ENCODE results near the gene RCOR3. TPM values are rescaled to one million over a fixed set of nuclear protein-coding genes. Genes with fewer than 3 reads are reported as not detected.

RCOR3 gene
- total RNA-seq, 1 donor from 2014 or later: 44.8 TPM

DNA sequence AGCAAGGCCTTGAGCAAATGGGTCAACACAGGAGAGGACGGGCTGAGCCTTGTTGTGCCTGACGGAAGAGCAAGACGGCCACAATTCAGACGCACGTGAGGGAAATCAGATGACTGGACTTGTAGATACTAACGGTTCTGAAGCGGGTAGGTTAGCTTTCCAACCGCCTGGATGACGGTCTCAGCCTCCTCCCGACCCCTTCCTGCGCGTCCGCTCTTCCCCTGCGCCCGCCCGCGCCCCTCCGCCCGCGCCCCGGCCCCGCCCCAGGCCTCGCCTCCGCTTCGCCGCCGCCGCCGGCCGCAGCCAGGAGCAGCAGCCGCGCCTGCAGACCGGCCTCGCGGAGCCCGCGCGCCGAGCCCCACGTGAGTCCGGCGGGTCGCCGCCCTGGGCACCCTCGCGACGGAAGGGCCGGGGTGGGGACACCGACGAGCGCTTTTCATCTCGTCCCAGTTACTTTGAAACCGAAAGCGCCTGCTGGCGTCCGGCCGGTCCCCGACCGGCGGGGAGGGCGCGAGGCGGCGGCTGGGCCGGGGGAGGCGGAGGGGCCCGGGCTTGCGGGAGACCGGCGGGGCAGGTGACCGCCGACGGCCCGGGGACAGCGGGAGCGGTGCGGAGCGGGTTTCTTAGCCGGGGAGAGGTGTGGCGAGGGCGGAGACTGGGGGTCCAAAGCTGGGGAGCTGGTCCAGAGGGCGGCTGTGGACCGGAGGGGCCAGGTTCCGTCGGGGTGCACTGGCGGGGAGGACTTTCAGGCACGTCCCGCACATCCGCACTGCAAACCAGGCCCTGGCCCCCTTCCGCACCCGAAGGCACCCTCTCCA lies 67.6 kb downstream of the RCOR3 start, which contains the start of gene TRAF5:
TSS of gene TRAF5 (plus strand) at position 306 of the 818 bp plus-strand sequence. CDS start 26,407 bp downstream, outside the sequence.
- Mint-ChIP-seq H3K27ac (peak within 1 kb of the TSS; percentile 86), H3K4me3 (peak within 1 kb of the TSS; percentile 88), H3K27me3 (ENCODE audit: insufficient read depth, low read depth) (peaks cover 12% of the 10 kb centered on the region), H3K9me3 (no peaks in the 10 kb centered on the region), H3K36me3 (no peaks in the 10 kb centered on the region), H3K4me1 (peaks cover 44% of the 10 kb centered on the region)
- peak; percentile 79 for DNase-seq (ENCODE audit: low spot score)
- Histone ChIP-seq H4K20me1 (ENCODE audit: low read depth) (peaks cover 12% of the 10 kb centered on the region), H3K4me2 (peak within 1 kb of the TSS; percentile 72), H3K36me3 (no peaks in the 10 kb centered on the region), H3K27me3 (peaks cover 25% of the 10 kb centered on the region), H2AFZ (replicated peaks) (peak within 1 kb of the TSS; percentile 98), H3K79me2 (ENCODE audit: low read depth) (peaks cover 37% of the 10 kb centered on the region), H3F3A (ENCODE audit: low read depth) (peaks cover 21% of the 10 kb centered on the region), H3K4me1 (peaks cover 30% of the 10 kb centered on the region), H3K9me3 (ENCODE audit: low read depth) (no peaks in the 10 kb centered on the region), H3K27ac (no peak within 1 kb of the TSS), H3K9ac (no peak within 1 kb of the TSS), H3K4me3 (peak within 1 kb of the TSS; percentile 80)
- TF ChIP-seq, protein P1, sequence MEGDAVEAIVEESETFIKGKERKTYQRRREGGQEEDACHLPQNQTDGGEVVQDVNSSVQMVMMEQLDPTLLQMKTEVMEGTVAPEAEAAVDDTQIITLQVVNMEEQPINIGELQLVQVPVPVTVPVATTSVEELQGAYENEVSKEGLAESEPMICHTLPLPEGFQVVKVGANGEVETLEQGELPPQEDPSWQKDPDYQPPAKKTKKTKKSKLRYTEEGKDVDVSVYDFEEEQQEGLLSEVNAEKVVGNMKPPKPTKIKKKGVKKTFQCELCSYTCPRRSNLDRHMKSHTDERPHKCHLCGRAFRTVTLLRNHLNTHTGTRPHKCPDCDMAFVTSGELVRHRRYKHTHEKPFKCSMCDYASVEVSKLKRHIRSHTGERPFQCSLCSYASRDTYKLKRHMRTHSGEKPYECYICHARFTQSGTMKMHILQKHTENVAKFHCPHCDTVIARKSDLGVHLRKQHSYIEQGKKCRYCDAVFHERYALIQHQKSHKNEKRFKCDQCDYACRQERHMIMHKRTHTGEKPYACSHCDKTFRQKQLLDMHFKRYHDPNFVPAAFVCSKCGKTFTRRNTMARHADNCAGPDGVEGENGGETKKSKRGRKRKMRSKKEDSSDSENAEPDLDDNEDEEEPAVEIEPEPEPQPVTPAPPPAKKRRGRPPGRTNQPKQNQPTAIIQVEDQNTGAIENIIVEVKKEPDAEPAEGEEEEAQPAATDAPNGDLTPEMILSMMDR (IDR thresholded peaks at IDR 0.05): no peak
- no peak for TF ChIP-seq EZH2phosphoT487 (IDR thresholded peaks at IDR 0.05)
- no peak for TF ChIP-seq EZH2 (IDR thresholded peaks at IDR 0.05)

DNA sequence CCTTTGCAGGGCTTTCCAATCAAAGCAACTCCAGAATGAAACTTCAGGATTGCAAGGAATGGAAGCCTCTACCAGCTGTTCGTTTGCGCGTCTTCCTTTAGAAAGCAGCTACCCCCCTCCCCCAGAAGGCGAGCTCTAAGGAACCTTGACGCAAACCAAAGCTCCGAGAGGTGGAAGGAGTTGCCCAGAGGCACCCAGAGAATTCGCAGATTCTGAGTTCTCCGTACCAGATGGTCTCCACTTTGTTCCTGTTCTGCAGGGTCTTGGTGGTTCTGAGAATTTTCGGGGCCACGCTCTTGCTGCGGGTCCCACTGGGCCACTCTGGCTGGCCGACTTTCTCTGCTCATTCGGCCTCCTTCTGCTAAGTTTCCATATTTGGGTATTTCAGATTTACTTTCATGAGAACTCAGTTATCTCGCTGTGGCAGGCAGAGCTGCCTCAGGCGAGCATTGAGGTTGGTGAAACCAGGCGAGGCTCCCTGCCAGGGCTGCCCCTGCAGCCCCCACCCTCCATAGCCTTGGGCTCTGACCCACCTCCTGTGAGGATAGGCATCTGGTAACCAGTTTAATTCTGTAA lies 68.3 kb downstream of the RCOR3 start:
- Histone ChIP-seq H4K20me1 (ENCODE audit: low read depth) (peaks cover 12% of the 10 kb centered on the region), H3K27ac (no peak overlapping the region), H3K4me3 (peak overlapping the region; percentile 80), H3K9me3 (ENCODE audit: low read depth) (no peaks in the 10 kb centered on the region), H3K36me3 (no peaks in the 10 kb centered on the region), H3K4me2 (peak overlapping the region; percentile 72), H3K9ac (no peak overlapping the region), H3K4me1 (peaks cover 30% of the 10 kb centered on the region), H2AFZ (replicated peaks) (peak overlapping the region; percentile 98), H3K79me2 (ENCODE audit: low read depth) (peaks cover 44% of the 10 kb centered on the region), H3K27me3 (peaks cover 25% of the 10 kb centered on the region), H3F3A (ENCODE audit: low read depth) (peaks cover 21% of the 10 kb centered on the region)
- TF ChIP-seq EZH2 (IDR thresholded peaks at IDR 0.05): no peak
- TF ChIP-seq, protein P1 (IDR thresholded peaks at IDR 0.05): no peak
- no peak for TF ChIP-seq EZH2phosphoT487 (IDR thresholded peaks at IDR 0.05)
- peaks cover 48% of the 10 kb centered on the region for H3K4me1 Mint-ChIP-seq
- H3K27ac Mint-ChIP-seq: peak overlapping the region; percentile 86
- peak overlapping the region; percentile 85 for H3K4me3 Mint-ChIP-seq
- H3K27me3 Mint-ChIP-seq (ENCODE audit: insufficient read depth, low read depth): peaks cover 12% of the 10 kb centered on the region
- DNase-seq (ENCODE audit: low spot score): peak; percentile 66
- H3K9me3 Mint-ChIP-seq: no peaks in the 10 kb centered on the region
- H3K36me3 Mint-ChIP-seq: no peaks in the 10 kb centered on the region

DNA sequence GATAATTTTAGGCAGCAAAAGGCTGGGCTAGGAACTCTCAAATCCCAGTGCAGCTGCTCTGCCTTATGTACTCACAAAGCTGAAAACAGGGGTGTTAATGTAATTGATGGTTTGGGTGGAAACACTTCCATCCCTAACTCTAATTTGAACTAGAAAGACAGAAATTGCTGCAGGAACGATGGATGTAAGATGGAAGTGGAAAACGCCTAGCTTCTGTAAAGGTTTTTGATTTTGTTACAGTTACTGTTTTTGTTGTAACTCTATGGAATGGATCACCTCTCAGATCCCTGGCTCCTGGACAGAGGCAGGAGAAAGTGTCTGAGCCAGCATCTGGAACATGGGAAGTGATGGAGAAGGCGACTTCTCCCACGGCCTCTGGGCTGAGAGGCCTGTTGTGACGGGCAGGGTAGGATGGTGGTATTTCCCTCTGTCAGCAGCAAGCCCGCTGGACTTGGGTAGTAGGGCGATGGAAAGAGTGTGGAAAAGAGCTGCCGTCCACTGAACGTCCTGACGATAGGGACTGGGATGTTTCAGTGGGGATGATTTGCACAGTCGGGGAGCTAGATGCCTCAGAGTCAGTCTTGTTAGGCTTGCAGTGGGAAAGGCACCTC lies 69.0 kb downstream of the RCOR3 start:
- H3K9me3 Mint-ChIP-seq: no peaks in the 10 kb centered on the region
- Histone ChIP-seq H3K36me3 (no peaks in the 10 kb centered on the region), H3K4me3 (no peak overlapping the region), H2AFZ (replicated peaks) (no peak overlapping the region), H3K27ac (no peak overlapping the region), H3F3A (ENCODE audit: low read depth) (peaks cover 21% of the 10 kb centered on the region), H3K9ac (no peak overlapping the region), H3K4me1 (peaks cover 30% of the 10 kb centered on the region), H4K20me1 (ENCODE audit: low read depth) (peaks cover 12% of the 10 kb centered on the region), H3K79me2 (ENCODE audit: low read depth) (peaks cover 50% of the 10 kb centered on the region), H3K9me3 (ENCODE audit: low read depth) (no peaks in the 10 kb centered on the region), H3K4me2 (peak overlapping the region; percentile 72), H3K27me3 (peaks cover 25% of the 10 kb centered on the region)
- H3K4me1 Mint-ChIP-seq: peaks cover 50% of the 10 kb centered on the region
- TF ChIP-seq EZH2phosphoT487 (IDR thresholded peaks at IDR 0.05): no peak
- TF ChIP-seq EZH2 (IDR thresholded peaks at IDR 0.05): no peak
- TF ChIP-seq, protein P1 (IDR thresholded peaks at IDR 0.05): no peak
- no peaks in the 10 kb centered on the region for H3K36me3 Mint-ChIP-seq
- peaks cover 12% of the 10 kb centered on the region for H3K27me3 Mint-ChIP-seq (ENCODE audit: insufficient read depth, low read depth)
- peak overlapping the region; percentile 85 for H3K4me3 Mint-ChIP-seq
- DNase-seq (ENCODE audit: low spot score): no peak
- H3K27ac Mint-ChIP-seq: peak overlapping the region; percentile 62
